ENCODE measurements around the gene SUCLG2. TPM values are rescaled to one million over a fixed set of nuclear protein-coding genes. Genes with fewer than 3 reads are reported as not detected.

Gene SUCLG2
- total RNA-seq, 1 experiment from 2014 or later: 53.5 TPM

- no peaks in the 10 kb centered on the region for H3K4me1 Mint-ChIP-seq (ENCODE audit: low read depth, unreplicated experiment)
- no TSS peak for BruUV-seq (replicated peaks)
- peaks cover 6% of the 10 kb centered on the region for H3K36me3 Mint-ChIP-seq (ENCODE audit: insufficient read depth, unreplicated experiment)
- no peak for DNase-seq
- Histone ChIP-seq H3K27me3 (replicated peaks; ENCODE audit: control insufficient read depth, insufficient read depth, low read length) (no peaks in the 10 kb centered on the region), H3K4me1 (no peaks in the 10 kb centered on the region), H3K9me3 (no peaks in the 10 kb centered on the region), H3K4me3 (ENCODE audit: low read depth, low read length) (no peak overlapping the region), H3K36me3 (ENCODE audit: control insufficient read depth, insufficient read depth, low read length) (peaks cover 2% of the 10 kb centered on the region; the same call in 1 of the 2 replicates)
- intact Hi-C loops (cut with micrococcal nuclease; ENCODE audit: unreplicated experiment): no loop called here
- no peak overlapping the region for H3K27ac Mint-ChIP-seq (ENCODE audit: unreplicated experiment)
- H3K4me3 Mint-ChIP-seq (ENCODE audit: unreplicated experiment): no peak overlapping the region
- H3K27me3 Mint-ChIP-seq (ENCODE audit: insufficient read depth, unreplicated experiment): no peaks in the 10 kb centered on the region
- ChIA-PET CTCF (no interaction called here), POLR2A (no interaction called here)
- peaks cover 11% of the 10 kb centered on the region for H3K9me3 Mint-ChIP-seq (ENCODE audit: unreplicated experiment)
- TF ChIP-seq CTCF (IDR thresholded peaks at IDR 0.05; ENCODE audit: insufficient read depth in 1 of 2, low read depth in 1 of 2, low read length in 1 of 2, severe bottlenecking in 1 of 2, unreplicated experiment in 1 of 2): no peak
These were observed 78.0 kb downstream of the SUCLG2 start for GRCh38 chr3:67576441-67576840.

GRCh38 chr3:67569324-67569723 lies 85.1 kb downstream of the SUCLG2 start:
- ChIA-PET CTCF (no interaction called here), POLR2A (no interaction called here)
- Histone ChIP-seq H3K4me3 (ENCODE audit: low read depth, low read length) (no peak overlapping the region), H3K9me3 (0 out of 2 replicates have a peak, but pooled peaks cover 8% of the 10 kb centered on the region), H3K27me3 (replicated peaks; ENCODE audit: control insufficient read depth, insufficient read depth, low read length) (no peaks in the 10 kb centered on the region), H3K36me3 (ENCODE audit: control insufficient read depth, insufficient read depth, low read length) (peaks cover 2% of the 10 kb centered on the region; the same call in 1 of the 2 replicates), H3K4me1 (no peaks in the 10 kb centered on the region)
- intact Hi-C loops (cut with micrococcal nuclease; ENCODE audit: unreplicated experiment): no loop called here
- Mint-ChIP-seq H3K36me3 (ENCODE audit: insufficient read depth, unreplicated experiment) (peaks cover 6% of the 10 kb centered on the region), H3K4me3 (ENCODE audit: unreplicated experiment) (no peak overlapping the region), H3K27me3 (ENCODE audit: insufficient read depth, unreplicated experiment) (no peaks in the 10 kb centered on the region), H3K9me3 (ENCODE audit: unreplicated experiment) (peaks cover 11% of the 10 kb centered on the region), H3K27ac (ENCODE audit: unreplicated experiment) (no peak overlapping the region), H3K4me1 (ENCODE audit: low read depth, unreplicated experiment) (no peaks in the 10 kb centered on the region)
- no peak for TF ChIP-seq CTCF (IDR thresholded peaks at IDR 0.05; ENCODE audit: insufficient read depth in 1 of 2, low read depth in 1 of 2, low read length in 1 of 2, severe bottlenecking in 1 of 2, unreplicated experiment in 1 of 2)
- BruUV-seq (replicated peaks): no TSS peak
- no peak for DNase-seq

- no peak overlapping the region for H3K4me3 ChIP-seq (ENCODE audit: low read depth, low read length)
These were observed 86.5 kb downstream of the SUCLG2 start for GRCh38 chr3:67567893-67568292.

More at GRCh38 chr3:67567893-67568292, 86.5 kb downstream of the SUCLG2 start:
- Mint-ChIP-seq H3K36me3 (ENCODE audit: insufficient read depth, unreplicated experiment) (no peaks in the 10 kb centered on the region), H3K27ac (ENCODE audit: unreplicated experiment) (no peak overlapping the region), H3K4me1 (ENCODE audit: low read depth, unreplicated experiment) (no peaks in the 10 kb centered on the region), H3K9me3 (ENCODE audit: unreplicated experiment) (peaks cover 9% of the 10 kb centered on the region), H3K4me3 (ENCODE audit: unreplicated experiment) (no peak overlapping the region), H3K27me3 (ENCODE audit: insufficient read depth, unreplicated experiment) (no peaks in the 10 kb centered on the region)
- ChIA-PET CTCF (no interaction called here), POLR2A (no interaction called here)
- no TSS peak for BruUV-seq (replicated peaks)
- no peak for TF ChIP-seq CTCF (IDR thresholded peaks at IDR 0.05; ENCODE audit: insufficient read depth in 1 of 2, low read depth in 1 of 2, low read length in 1 of 2, severe bottlenecking in 1 of 2, unreplicated experiment in 1 of 2)
- no peak for DNase-seq
- intact Hi-C loops (cut with micrococcal nuclease; ENCODE audit: unreplicated experiment): no loop called here
- H3K4me1 ChIP-seq: no peaks in the 10 kb centered on the region
- no peaks in the 10 kb centered on the region; the same call in 1 of the 2 replicates for H3K36me3 ChIP-seq (ENCODE audit: control insufficient read depth, insufficient read depth, low read length)
- no peaks in the 10 kb centered on the region for H3K27me3 ChIP-seq (replicated peaks; ENCODE audit: control insufficient read depth, insufficient read depth, low read length)
- 0 out of 2 replicates have a peak, but pooled peaks cover 8% of the 10 kb centered on the region for H3K9me3 ChIP-seq

All from Caco-2 (cell line).